Measurements from ENCODE around the gene GSTM5.
"Not testable (repeated sequence)": the region's sequence is repeated elsewhere in the genome, so short reads cannot be mapped to it uniquely, and the experiment has no call there.

Gene GSTM5

DNA sequence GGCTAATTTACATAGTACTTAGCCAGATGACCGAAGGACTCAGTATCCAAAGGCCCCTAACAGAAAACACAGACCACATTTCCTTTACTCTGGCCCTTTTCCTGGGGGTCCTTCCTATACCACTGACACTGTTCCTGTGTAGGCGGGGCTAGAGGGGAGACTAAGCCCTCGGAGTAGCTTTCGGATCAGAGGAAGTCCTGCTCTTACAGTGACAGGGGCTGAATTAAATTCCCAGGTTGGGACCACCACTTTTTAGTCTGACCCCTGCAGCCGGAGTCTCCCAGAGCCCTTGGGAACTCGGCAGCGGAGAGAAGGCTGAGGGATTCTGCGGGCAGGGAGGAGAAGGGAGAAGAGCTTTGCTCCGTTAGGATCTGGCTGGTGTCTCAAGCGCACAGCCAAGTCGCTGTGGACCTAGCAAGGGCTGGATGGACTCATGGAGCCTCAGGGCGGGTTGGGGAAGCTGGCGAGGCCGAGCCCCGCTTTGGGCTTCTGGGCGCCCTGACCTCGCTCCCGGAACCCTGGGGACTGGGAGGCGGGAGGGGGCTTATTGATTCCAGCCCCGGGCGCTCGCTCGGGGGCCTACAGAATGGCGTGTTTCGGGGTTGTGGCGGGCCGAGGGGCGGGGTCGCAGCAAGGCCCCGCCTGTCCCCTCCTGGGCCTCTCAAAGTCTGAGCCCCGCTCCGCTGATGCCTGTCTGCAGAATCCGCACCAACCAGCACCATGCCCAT is at the start of gene GSTM5:
GSTM5 (plus strand) TSS at position 659 of the 728 bp plus-strand sequence; CDS start at position 721, 62 bp downstream.
- DNase-seq (ENCODE audit: low read depth): not testable (repeated sequence)

GRCh38 chr1:109664671-109665070 is 47.4 kb upstream of the GSTM5 start:
- no peak for DNase-seq (ENCODE audit: low read depth)

DNA sequence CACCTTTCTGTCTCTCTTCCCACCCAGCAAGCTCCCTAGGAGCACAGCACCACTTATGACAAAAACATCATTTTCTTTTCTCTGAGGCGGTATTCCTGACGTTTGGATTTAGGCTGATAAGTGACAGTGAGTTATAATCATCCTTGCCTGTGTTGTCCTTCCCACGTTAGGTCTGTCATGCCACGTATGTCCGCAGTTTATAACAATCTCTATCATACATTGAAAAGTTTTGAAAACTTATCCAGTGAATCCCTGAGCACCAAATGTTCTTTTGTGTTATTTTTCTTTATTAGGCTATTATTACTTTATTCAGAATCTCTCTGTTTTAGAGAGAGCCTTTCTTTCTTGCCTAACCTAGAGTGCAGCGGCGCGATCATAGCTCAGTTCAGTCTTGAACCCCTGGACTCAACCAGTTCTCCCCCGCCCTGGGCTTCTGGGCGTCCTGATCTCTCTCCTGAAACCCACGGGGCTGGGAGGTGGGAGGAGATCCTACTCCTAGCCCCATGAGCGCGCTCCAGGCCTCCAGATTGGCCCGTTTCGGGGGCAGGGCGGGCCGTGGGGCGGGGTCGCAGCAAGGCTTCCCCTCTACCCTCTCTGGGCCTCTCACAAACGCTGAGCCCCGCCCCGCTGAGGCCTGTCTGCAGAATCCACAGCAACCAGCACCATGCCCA is 44.5 kb upstream of the GSTM5 start, which contains the start of gene GSTM2:
GSTM2 (plus strand) TSS at position 606 of the 671 bp plus-strand sequence; CDS start at position 665, 59 bp downstream.
- peak; percentile 38 for DNase-seq (ENCODE audit: low read depth)

GRCh38 chr1:109668123-109668775 is 43.8 kb upstream of the GSTM5 start:
- no peak for DNase-seq (ENCODE audit: low read depth)

- DNase-seq (ENCODE audit: low read depth): no peak
These were observed 42.7 kb upstream of the GSTM5 start for GRCh38 chr1:109669246-109669948.

- DNase-seq (ENCODE audit: low read depth): not testable (repeated sequence)
These were observed 42.1 kb upstream of the GSTM5 start for GRCh38 chr1:109669949-109670302.

- no peak for DNase-seq (ENCODE audit: low read depth)
These were observed 41.0 kb upstream of the GSTM5 start for GRCh38 chr1:109671067-109671466.

DNA sequence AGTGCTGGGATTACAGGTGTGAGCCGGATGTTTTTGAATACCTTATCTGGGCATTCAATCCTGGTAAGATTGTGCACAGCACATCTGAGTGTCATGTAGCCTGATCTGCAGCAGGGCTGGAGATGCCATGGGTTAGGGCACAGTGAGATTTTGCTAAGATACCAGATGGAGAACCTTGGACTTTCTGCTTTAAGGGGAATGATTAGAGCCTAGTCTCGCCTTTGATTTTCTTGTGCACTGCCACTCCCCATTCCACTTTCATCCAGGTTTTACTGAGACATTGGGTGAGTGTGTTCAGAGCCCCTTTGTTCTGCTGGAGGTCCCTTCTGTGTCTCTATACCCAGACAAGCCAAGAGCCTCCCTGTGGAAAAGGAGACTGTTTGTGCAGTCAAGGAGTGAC is 38.2 kb upstream of the GSTM5 start:
- not testable (repeated sequence) for DNase-seq (ENCODE audit: low read depth)

DNA sequence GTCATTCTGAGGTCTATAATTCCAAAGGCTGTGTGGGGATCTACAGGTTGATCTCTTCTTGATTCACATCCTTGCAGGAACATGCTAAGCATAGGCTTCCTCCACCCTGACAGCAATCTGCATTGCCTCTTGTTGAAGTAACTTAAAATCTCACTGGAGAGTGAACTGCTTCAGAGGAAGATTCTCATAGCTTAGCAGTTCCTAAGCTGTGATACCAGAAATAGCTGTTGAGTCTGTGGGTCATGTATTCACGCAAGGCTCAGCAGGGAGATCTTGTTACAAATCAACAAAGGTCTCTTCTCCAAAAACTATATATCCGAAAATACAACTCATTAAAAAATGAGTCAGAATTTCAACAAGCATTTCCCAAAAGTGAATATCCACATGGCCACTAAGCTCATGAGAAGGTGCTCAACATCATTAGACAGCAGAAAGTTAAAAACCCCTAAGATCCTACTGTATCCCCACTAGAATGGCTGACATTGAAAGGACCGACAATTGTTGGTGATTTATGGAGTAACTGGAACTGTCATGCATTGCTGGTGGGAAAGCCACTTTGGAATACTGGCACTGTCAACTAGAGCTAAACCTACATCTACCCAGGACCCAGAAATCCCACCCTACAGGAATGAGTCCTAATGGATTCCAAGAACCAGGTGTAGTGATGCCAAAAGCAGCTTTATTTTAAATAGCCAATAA is 35.2 kb upstream of the GSTM5 start:
- not testable (repeated sequence) for DNase-seq (ENCODE audit: low read depth)

DNA sequence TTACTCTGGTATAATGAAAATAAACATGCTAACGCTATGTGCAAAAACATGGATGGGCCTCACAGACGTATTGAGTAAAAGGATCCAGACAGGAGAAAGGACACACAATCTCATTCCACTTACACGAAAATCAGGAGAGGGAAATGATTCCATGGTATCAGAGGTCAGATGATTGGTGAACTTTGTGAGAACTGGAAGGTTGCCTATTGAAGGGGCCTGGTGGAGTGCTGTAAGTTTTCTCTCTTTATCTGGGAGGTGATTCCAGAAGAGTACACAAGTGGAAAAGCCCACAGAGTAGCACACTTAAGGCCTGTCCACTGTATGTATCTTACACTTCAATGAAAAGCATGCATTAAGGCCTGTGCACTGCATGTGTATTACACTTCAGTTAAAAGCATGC is 34.6 kb upstream of the GSTM5 start:
- DNase-seq (ENCODE audit: low read depth): no peak

DNA sequence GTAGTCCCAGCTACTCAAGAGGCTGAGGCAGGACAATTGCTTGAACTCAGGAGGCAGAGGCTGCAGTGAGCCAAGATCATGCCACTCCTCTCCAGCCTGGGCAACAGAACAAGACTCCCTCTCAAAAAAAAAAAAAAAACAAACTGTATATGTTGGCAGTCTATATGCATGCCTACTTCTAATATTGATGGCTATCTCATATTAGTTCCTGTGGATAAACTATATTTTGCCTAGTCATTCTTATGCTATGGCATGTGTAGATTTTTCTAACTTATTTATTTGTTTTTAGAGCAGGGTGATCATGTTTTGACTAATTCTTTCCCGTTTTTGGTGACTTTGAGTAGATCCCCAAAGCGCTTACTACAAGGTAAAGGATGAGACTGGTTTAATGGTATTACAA is 33.4 kb upstream of the GSTM5 start:
- not testable (repeated sequence) for DNase-seq (ENCODE audit: low read depth)

GRCh38 chr1:109684777-109685176 is 27.3 kb upstream of the GSTM5 start:
- not testable (repeated sequence) for DNase-seq (ENCODE audit: low read depth)

DNA sequence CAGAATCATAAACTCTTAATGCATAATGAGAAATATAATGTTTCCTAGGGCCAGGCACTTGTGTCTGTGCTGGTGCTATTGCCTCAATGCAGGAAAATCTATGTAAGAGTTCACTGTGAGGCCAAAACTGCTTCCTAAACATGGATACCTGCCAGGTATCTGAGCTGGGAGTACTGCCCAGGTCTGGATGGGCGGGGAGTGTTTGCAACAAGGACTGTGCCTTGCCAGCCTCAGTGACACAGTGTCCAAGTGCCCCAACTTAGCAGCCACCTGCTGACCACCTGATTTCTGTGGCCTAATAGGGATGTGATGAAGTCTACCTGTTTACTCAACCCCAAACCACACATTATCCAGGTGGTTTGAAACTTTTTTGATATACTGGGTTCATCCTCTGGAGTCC is 26.7 kb upstream of the GSTM5 start:
- DNase-seq (ENCODE audit: low read depth): not testable (repeated sequence)

- DNase-seq (ENCODE audit: low read depth): not testable (repeated sequence)
These were observed 26.2 kb upstream of the GSTM5 start for GRCh38 chr1:109685890-109686289.

DNA sequence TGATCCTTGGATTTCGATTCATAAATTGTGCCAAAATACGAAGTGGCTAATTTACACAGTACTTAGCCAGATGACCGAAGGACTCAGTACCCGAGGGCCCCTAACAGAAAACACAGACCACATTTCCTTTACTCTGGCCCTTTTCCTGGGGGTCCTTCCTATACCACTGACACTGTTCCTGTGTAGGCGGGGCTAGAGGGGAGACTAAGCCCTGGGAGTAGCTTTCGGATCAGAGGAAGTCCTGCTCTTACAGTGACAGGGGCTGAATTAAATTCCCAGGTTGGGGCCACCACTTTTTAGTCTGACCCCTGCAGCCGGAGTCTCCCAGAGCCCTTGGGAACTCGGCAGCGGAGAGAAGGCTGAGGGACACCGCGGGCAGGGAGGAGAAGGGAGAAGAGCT is 24.9 kb upstream of the GSTM5 start:
- DNase-seq (ENCODE audit: low read depth): not testable (repeated sequence)

DNA sequence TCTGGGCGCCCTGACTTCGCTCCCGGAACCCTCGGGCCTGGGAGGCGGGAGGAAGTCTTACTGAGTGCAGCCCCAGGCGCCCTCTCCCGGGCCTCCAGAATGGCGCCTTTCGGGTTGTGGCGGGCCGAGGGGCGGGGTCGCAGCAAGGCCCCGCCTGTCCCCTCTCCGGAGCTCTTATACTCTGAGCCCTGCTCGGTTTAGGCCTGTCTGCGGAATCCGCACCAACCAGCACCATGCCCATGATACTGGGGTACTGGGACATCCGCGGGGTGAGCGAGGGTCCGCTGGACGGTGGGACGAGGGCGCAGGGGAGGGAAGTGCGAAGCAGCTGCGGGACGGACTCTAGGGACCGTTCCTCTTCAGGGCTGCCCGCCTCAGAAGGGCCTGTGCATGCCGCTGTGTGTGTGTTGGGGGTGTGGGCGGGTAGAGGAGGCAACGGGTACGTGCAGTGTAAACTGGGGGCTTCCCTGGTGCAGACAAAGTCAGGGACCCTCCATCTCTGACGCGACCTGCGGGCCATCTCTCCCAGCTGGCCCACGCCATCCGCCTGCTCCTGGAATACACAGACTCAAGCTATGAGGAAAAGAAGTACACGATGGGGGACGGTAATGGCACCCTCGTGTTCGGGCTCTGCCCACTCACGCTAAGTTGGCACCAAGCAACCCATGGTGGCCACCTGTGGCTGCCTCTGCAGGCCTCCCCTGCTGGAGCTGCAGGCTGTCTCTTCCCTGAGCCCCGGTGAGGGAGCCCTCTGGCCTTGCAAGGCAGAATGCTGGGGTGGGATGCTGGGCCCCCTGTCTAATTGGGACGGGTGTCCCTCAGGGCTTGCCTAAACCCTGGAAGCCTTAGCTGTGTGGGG is 24.2 kb upstream of the GSTM5 start, which contains the start of gene GSTM1:
GSTM1 (plus strand) TSS at position 177 of the 859 bp plus-strand sequence; CDS start at position 234, 57 bp downstream.
- DNase-seq (ENCODE audit: low read depth): no peak

- DNase-seq (ENCODE audit: low read depth): no peak
These were observed 22.1 kb upstream of the GSTM5 start for GRCh38 chr1:109689844-109690405.

- no peak for DNase-seq (ENCODE audit: low read depth)
These were observed 20.3 kb upstream of the GSTM5 start for GRCh38 chr1:109691759-109692158.

GRCh38 chr1:109694400-109694799 is 17.7 kb upstream of the GSTM5 start:
- not testable (repeated sequence) for DNase-seq (ENCODE audit: low read depth)

DNA sequence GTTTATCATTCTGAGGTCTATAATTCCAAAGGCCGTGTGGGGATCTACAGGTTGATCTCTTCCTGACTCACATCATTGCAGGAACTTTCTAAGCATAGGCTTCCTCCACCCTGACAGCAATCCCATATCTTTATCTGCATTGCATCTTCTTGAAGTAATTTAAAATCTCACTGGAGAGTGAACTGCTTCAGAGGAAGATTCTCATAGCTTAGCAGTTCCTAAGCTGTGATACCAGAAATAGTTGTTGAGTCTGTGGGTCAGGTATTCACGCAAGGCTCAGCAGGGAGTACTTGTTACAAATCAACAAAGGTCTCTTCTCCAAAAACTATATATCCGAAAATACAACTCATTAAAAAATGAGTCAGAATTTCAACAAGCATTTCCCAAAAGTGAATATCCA is 16.9 kb upstream of the GSTM5 start:
- DNase-seq (ENCODE audit: low read depth): not testable (repeated sequence)

All from GM04503 (cell line).